Activated naive CD4-positive, alpha-beta T cell treated with anti-CD3 and anti-CD28 coated beads, Interleukin-2, amount 50 U/mL, for 16 hours (primary cell): Measurements from ENCODE around the gene DAGLA.
"Not testable (repeated sequence)": the region's sequence is repeated elsewhere in the genome, so short reads cannot be mapped to it uniquely, and the experiment has no call there.

Experiments used
- DNase-seq: peaks from one replicate; pipeline ENCODE4 v3.0.0-alpha.2; 2020

DAGLA gene

DNA sequence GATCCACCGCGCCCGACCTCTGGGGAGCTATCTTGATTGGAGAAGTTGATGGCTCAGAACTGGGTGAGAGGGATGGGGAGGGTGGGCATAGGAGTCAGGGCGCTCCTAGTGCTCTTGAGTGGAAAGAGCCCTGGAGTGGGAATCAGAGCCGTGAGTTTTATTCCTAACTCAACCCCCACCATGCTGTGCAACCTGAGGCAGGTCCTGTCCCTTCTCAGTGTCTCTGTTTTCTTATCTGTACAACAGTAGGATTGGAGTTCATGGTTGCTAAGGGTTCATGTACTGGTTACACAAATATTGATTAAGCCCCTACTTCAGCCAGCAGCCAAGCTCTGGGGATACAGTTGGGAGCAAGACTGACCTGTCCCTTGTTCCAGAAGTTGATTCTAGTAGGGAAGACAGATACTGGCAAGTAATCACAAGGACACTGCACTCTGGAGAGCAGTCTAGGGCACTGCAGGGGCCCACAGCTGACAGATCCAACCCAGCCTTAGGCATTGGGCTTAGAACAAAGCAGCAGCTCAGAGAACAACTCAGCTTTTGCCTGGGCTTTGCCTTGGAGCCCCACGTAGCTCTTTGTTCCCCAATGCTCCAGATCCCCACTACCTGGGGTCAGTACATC lies 12.4 kb upstream of the DAGLA start:
- no peak for DNase-seq

DNA sequence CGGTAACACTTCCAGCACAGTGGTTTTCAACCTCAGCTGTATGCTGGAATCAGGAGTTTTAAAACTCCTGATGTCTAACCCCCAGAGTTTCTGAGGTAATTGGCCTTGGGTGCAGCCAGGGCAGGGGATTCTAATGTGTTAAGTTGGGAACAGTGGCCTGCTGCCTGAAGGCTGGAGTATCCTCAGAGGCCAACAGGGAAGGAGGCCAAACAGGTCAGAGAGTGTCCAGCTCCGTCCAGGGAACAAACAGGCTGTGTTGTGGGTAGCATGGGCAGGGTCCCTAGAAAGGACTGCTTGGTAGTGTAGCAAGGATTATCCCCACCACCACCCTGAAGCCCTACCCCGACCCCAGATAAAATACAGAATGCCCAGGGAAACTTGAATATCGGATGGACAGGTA lies 10.8 kb upstream of the DAGLA start:
- DNase-seq, result no peak

DNA sequence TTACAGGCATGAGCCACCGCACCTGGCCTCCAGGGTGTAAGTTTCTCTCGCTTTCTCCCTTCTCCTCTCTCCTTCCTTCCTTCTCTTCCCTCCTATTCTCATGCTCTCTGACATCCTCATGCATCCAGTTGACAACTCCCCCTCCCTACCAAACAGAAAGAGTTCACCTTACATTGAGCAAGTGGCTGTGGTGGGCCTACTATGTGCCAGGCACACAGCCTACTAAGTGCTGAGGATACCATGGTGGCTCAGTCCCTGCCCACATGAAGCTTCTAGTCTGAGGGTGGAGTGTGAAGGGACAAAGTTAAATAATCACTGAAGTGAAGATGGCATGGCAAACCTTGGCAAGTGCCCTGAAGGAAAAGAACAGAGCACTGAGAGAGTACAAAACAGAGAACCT lies 9.6 kb upstream of the DAGLA start:
- DNase-seq, result no peak

DNA sequence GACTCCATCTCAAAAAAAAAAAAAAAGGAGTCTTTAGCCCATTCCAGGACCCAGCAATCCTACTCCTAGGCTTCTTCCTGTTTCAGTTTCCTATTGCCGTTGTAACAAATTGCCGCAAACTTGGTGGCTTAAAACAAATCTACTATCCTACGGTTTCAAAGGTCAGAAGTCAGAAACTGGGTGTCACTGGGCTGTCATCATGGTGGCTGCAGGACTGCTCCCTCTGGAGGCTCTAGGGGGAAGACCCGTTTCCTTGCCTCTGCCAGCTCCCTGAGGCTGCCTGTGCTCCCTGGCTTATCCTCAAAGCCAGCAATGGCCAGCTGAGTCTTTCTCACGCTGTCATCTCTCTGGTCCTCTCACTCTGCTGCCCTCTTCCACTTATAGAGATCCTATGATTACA lies 8.7 kb upstream of the DAGLA start:
- DNase-seq, result no peak

DNA sequence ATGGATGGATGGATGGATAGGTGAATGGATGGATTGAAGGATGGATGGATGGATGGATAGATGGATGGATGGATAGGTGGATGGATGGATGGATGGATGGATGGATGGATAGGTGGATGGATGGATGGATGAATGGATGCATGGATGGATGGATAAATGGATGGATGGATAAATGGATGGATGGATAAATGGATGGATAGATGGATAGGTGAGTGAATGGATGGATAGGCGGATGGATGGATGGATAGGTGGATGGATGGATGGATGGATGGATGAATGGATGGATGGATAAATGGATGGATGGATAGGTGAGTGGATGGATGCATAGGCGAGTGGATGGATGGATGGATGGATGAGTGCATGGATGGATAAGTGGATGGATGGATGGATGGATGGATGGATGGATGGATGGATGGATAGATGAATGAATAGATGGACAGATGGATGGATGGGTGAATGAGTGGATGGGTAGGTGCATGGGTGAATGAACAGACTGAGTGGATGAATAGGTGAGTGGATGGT lies 6.2 kb upstream of the DAGLA start:
- DNase-seq, result not testable (repeated sequence)

DNA sequence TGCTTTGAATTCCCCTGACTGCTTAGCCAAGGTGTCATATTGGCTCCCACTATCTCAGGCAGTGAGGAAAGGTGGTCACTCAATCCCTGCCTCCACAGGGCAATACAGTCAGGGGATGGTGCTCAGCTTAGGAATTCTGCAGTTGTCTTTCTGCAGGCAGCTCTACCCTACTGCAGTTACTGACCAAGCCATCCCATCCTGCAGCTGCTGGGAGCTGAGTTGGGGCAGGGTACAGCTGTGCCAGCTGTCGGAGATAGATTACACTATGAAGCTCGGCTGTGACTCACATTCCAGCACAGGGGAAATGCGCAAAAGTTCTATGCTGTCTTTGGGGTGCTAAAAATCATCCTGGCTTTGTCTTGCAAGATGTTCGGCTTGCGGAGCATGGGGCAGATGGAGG lies 4.4 kb upstream of the DAGLA start:
- no peak for DNase-seq

DNA sequence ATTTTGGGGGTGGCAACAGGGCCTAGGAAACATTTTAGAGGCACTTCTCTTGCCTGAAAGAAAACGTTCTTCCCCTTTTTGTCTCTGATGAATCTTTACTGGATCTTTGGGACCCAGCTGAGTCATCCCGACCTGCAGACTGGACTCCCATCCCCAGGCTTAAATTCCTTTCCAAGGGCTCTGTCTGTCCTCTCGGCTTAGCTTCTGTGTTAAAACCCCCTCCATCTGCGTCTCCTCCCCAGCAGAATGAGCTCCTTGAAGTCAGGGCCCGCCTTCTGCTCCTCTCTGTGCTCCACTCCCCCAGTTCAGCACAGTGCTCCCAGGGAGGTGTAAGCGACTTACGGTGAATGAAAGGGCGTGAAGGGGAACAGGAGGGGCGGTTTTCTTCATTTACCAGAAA lies 895 bp upstream of the DAGLA start:
- DNase-seq, result no peak

DNA sequence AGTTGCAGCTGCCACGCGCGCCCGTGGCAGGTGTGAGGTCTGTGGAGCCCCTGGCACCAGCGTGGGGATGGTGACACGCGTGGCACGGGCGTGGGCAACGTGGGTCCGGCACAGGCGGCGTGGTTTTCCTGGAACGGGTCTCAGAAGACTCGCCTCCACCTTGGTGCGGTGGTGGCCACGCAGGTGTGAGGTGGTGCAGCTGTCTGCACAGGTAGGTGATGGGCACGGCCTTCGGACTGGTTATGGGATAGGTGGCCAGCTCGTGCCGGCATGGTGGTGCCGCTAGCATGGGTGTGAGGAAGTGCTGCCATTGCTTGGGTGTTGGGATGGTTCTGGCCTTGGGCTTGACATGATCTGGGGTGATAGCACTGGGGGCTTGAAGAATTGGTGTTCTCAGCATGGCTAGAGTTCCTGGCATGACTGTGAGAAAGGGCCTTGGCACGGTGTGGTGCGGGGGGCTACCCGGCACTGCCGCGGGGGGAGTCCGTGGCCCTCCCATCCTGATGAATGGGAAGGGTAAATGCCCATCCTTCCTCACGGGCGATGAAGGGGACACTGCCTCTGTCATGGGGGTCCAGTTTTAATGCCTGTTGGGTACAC lies 531 bp downstream of the DAGLA start:
- DNase-seq, result no peak

DNA sequence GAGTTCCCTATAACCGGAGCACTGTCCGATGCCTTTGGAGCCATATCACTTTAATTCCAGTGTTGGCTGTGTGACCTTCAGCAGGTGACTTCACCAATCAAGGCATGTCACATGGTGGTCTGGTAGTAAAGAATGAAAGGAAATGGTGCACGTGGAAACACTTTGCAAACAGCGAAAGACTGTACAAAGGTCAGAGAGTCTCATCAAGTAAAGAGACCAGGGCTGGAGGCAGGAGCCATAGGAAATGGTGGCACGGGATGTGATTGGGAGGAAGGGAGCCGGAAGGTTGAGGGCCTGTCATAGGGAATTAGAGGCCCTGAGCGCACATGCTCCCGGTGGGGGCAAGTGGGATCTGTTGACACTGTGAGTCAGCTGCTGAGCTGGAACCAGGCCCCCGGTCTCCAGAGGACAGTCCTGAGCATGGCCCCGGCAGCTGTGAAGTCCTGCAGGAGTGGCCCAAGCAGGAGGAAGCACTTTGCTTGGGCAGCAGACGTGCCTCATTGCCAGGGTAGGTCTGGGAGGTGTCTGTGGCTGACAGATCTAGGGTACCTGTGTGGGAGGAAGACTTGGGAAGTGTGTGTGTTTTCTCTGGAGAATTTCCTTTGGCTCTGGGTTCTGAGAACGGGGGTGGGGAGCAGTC lies 2.0 kb downstream of the DAGLA start:
- DNase-seq, result no peak

DNA sequence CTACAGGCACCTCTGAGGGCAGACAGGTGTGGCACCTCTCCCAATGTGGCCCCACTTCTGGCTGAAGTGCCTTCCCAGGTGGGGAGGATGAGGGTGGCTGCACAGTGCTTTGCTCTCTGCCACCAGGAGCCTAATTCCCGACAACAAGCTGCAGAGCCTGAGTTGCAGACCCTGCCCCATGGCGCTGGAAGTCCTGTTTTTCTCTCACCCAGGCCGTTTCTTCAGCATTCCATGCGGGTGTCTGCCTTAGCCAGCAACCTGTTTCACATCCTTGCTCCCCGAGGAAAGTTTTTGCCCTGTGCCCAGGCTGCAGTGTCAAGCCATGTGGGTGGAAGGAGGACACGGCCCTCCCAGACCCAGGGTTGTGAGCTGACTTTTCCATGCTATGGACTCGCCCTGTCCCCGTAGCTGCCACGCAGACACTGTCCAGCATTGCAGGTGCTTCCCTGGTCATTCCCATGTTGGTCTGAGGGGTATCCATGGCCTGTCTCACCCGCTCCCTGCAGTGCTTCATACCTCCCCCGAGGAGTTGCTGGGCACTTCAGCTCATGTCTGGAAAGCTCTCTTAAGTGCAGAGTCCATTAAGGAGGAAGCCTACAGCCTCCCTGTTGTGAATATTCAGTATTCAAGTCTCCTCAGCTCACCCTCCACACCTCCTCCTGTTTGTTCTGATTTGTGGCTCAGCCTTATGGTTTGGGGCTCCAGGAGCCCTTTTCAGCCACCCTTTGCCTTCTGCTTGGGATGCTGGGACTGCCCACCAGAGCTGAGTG lies 2.9 kb downstream of the DAGLA start:
- no peak for DNase-seq

DNA sequence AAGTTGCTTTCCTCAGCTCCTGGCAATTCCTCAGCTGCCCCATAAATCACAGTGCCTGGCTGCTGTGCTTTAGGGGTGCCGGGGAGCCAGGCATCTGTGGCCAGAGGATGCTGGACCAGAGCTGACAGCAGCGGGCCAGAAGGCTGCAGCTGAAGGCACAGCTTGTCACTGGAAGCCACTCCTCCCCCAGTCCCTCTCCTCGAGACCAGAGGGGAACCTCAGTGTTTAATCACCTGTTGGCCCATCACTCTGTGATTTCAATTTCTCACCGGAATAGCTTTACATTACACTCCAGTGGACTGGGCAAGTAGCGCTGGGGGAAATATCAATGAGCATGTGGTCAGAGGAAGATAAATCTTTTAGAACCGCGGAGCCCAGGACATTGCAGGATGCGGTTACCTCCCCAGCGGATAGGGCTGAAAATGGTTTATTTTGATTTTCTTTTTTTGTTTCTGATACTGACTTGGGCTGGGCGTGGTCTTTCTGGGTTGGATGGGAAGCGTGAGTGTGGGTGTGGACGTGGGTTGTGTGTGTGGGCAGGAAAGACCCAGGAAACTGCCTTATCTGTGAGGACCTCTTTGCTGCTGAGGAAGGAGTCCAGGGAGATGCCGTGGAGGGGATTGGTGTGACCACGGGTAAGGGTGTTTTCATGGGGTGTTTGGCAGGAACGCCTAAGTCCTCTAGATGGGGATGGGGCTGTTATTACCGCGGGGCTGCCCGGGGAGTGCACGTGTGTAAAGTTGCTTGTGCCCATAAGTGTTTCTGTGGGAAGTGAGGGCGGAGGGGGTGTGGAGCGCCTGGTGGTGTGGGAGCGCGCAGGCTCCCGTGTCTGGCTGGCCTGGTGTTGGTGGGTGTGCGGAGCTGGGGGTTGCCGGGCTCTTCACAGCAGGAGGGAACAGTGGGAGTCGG lies 4.0 kb downstream of the DAGLA start:
- DNase-seq, result no peak

DNA sequence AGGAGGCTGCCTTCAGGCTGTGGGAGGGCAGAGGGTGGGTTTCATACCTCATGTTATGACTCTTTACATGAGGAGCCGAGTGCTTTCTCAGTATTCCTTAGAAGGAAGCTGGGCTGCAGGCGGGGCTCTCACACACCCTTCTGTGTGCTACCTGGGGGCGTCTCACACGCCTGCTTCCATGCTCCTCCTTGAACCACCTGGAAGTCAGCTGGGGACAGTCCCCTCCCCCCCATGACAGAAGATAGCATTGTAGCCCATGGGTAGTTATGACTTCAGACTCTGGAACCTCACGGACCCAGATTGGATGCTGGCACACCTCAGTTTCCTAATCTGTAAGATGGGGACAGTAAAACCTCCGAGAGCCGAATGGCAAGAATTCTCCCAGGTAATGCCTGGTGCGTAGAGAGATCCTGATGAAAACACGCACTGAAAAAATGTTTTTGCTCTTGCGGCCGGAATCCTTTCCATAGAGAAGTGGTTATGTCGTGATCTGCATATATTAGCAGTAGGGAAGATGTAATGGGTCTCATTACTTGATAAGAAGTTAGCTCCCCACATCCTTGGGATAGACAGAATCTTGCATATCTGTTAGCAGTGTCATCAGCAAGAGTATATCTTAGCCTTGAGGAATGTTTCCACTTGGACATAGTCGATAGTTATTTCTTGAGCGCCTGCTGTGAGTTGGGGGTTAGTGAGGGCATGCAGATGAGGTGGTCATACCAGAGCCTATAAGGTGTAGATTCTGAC lies 4.9 kb downstream of the DAGLA start:
- no peak for DNase-seq

DNA sequence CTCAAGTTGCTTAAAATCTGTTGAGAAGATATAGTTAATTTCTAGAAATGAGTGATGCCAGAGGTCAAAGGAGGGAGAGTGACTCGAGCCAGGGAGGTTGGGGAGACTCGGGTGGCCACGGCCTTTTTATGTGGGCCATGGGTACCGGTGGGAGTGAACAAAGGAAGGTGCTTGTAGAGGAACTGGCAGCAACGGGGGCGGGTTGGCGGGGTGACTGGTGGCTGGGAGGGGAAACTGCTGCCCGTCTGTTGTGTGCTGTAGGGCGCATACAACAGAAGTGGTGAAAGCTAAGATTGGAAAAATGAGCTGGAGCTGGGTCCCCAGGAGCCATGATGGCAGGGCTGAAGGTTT lies 5.4 kb downstream of the DAGLA start:
- DNase-seq, result no peak

DNA sequence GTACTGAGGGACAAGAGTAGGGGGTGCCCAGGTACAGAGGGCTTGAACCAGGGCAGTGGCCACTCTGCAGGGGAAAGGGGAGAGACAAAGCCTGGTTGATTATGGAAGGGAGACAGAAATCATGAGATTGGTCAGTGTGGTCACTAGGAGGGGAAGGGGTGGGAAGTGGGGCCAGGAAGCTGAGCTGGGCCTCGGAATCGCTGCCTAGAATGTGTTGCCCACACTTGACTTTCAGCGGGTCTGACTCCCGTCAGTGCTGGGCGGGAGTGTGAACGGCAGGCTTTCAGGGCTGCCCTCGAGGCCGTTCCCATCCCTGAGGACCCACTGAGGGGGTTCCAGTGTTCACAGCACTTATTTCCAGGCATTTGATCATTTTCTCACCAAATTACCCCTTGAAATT lies 5.9 kb downstream of the DAGLA start:
- no peak for DNase-seq

DNA sequence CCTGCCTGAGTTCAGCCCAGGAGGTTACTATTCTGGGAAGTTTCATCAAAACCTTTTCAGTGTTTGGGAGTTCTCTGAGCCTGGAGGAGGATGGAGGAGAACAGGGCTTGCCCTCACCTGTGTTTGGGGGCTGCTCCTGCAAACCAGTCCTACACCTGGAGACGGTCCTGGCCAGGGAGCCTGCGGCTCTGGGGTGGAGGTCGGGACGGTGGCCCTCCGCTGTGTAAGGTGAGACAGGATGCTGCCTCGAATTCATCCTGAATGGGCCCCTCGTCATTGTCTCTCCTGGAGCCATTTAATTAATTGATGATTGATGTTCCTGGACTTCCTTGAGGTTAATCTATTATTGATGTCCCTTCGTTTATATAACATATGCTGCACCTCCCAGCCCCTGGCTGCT lies 6.3 kb downstream of the DAGLA start:
- DNase-seq, result no peak

DNA sequence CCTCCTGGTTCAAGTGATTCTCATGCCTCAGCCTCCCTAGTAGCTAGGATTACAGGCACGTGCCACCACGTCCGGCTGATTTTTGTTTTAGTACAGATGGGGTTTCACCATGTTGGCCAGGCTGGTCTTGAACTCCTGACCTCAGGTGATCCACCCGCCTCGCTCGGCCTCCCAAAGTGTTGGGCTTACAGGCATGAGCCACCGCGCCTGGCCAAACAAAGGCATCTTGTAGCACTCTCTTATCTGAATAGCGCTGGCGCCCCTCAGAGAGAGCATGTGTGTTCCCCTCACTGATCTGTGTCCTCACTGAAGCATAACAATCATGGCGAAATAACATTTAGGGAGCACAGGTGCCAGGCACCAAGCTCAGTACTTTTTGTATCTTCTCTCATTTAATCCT lies 7.2 kb downstream of the DAGLA start:
- DNase-seq, result no peak

DNA sequence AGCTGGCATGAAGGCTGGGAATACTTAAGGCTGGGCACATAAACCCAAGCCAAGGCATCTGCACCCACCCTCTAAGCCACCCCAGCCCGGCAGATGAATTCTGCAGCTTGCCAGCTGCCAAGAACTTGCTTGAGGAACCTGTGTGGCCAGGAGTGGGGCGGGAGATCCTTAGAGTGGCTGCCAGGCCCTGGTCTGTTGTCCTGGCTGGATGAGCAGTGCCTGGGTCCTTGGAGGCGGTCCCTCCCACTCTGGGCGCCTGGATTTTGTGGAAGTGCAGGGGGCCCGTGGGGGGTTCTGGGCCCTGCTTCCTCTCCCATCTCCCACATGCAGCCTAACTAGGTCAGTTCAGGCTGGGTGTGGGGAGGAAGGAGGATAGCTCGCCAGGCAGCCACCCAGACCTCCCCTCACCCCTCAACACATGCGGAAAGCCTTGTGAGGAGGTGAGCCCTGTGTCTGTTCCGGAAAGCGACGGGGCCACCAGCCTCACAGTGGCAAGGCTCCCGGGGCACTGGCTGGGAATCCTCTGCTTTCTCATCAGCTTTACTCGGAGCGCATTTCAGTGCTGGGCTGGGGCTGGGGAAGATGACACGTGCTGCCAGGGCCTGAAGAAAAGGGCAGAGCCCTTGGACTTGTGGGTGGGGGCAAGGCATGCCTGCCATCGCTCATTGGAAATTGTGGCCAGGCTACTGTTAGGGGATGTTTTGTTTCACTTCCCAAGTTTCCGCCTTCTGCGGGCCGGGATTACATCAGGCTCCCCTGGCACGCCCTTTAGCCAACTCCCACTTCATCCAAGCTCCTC lies 8.4 kb downstream of the DAGLA start:
- no peak for DNase-seq

DNA sequence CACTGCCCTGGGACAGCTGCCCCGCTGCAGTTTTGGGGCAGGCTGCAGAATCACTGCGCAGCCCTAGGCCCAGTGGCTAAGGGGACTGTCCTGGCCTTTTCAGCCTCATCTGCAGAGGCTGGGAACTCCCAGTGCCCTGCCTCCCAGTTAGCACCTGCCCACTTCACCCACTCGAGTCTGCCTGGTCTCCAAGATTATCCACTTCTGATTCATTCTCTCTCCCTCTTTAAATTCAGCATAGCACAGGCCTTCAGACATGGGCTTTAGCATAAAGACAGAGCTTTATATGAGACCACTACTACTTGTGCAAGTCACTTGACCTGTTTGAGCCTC lies 8.9 kb downstream of the DAGLA start:
- no peak for DNase-seq

DNA sequence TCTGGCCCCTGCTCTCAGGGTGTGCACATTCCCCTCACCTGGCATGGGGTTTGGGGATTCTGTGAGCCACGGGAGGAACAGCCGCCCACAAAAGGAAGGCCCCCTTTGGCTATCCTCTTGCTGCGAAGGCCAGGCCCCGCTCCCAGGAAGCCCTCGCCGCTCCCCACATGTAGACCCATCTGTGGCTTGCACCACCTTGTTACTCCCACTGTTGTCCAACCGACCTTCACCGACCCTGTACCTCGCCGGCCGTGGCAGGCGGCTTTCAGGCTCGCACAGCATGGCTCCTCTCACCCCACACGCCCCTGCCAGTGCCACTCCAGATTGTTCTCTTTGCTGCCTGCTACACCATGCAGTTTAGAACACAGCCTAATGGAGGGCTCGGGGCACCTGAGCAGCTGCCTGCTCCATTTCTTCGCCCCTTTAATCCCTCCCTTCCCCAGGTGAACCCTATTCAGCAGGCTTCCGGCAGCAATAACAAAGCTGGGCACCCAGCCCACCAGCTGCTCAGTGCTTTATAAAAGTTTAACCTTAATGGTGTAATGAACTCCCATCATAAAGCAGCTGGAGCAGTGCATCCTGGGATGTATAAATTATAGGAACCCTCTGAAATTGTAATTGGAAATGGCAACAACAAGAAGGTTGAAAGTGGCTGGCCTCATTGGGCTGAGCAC lies 10.7 kb downstream of the DAGLA start:
- DNase-seq, result no peak

DNA sequence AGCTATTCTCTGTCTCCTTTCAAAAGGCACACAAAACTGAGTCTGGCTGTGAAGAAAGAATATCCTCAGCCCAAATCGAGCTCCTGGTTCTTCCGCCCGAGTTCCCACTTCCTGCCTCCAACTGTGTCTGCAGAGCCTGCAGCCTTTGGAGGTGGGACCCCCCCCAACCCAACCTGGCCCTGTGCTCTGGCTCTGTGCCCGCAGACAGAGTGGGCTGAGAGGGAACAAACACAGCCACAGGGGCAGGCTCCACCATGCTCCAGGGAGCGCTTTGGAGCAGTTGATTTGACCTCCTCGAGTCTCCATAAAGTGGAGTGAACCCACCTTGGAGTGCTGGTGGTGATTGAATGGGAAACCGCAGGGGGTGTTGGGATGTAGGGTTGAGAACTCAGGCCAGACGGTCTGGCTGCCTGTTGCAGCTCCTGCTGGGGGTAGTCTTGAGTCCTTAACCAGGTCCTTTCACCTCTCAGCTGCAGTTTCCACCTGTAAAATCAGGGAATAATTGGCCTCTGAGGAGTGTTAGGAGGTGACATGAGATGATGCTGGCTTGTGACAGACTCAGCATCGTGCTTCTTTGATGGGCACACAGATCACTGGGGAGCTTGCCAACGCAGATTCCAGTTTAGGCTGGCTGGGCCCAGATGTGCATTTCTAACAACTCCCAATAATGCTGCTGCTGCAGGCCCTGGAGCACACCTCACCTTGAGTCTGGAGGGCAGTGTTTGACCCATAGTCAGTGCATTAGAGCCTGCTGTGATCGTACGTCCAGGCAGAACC lies 11.4 kb downstream of the DAGLA start:
- DNase-seq, result no peak
